Ectodermal cell (in vitro differentiated cells): ENCODE results near the gene PAWR.
"Not testable (repeated sequence)": the region's sequence is repeated elsewhere in the genome, so short reads cannot be mapped to it uniquely, and the experiment has no call there.

Source experiments
- H3K27ac ChIP-seq: 2 replicates; pipeline ENCODE4 v1.7.0; 2013; ENCODE audit warnings: mild to moderate bottlenecking, low read depth, low read length; ENCODE audit not compliant: insufficient read depth, poor library complexity, severe bottlenecking
- H3K27me3 ChIP-seq: 2 replicates; pipeline ENCODE4 v1.7.0; 2013; ENCODE audit warnings: mild to moderate bottlenecking, low read length; ENCODE audit not compliant: insufficient read depth, control insufficient read depth, poor library complexity, severe bottlenecking
- H3K36me3 ChIP-seq: one replicate; pipeline ENCODE4 v1.7.0; 2013; ENCODE audit warnings: low read length; ENCODE audit not compliant: control insufficient read depth, insufficient read depth
- H3K4me1 ChIP-seq: one replicate; pipeline ENCODE4 v1.7.0; 2013; ENCODE audit warnings: low read length; ENCODE audit not compliant: control insufficient read depth, insufficient read depth
- H3K4me3 ChIP-seq: 2 replicates; pipeline ENCODE4 v1.7.0; 2013; ENCODE audit warnings: low read depth, low read length, control low read depth; ENCODE audit not compliant: insufficient read depth
- H3K9me3 ChIP-seq: 2 replicates; pipeline ENCODE4 v1.7.0; 2013; ENCODE audit warnings: mild to moderate bottlenecking, low read length, moderate library complexity; ENCODE audit not compliant: control insufficient read depth
- WGBS, 2 experiments: methylation state at CpG; one replicate each; pipeline ENCODE4 v1.1.7; 2013; ENCODE audit warnings: missing lambda C conversion rate in 2 of 2; 5-methylcytosine and 5-hydroxymethylcytosine counted together

PAWR gene

GRCh38 chr12:79566452-79567174 lies 124.2 kb downstream of the PAWR start:
- Histone ChIP-seq H3K4me1 (no peaks in the 10 kb centered on the region), H3K36me3 (peaks cover 41% of the 10 kb centered on the region), H3K27ac (no peak overlapping the region), H3K27me3 (no peaks in the 10 kb centered on the region), H3K4me3 (no peak overlapping the region), H3K9me3 (peaks cover 3% of the 10 kb centered on the region)
- 94 to 97% methylated on average over 4 of the region's 4 CpGs for WGBS, 2 experiments

- 95 to 98% methylated on average over 29 of the region's 29 CpGs for WGBS, 2 experiments
- not testable (repeated sequence) for H3K27ac ChIP-seq, H3K4me1 ChIP-seq, H3K4me3 ChIP-seq, H3K9me3 ChIP-seq, H3K27me3 ChIP-seq
- peaks cover 43% of the 10 kb centered on the region for H3K36me3 ChIP-seq
These were observed 125.9 kb downstream of the PAWR start for GRCh38 chr12:79564727-79565350.

GRCh38 chr12:79563021-79563740 lies 127.6 kb downstream of the PAWR start:
- H3K27ac ChIP-seq: no peak overlapping the region
- peaks cover 3% of the 10 kb centered on the region for H3K9me3 ChIP-seq
- H3K36me3 ChIP-seq: peaks cover 37% of the 10 kb centered on the region
- peaks cover 1% of the 10 kb centered on the region for H3K4me1 ChIP-seq
- no peak overlapping the region for H3K4me3 ChIP-seq
- H3K27me3 ChIP-seq: no peaks in the 10 kb centered on the region
- 96 to 100% methylated on average over 2 of the region's 3 CpGs for WGBS, 2 experiments

- H3K27me3 ChIP-seq: no peaks in the 10 kb centered on the region
- H3K9me3 ChIP-seq: peaks cover 3% of the 10 kb centered on the region
- no peak overlapping the region for H3K27ac ChIP-seq
- H3K4me1 ChIP-seq: peaks cover 8% of the 10 kb centered on the region
- H3K36me3 ChIP-seq: peaks cover 37% of the 10 kb centered on the region
- no peak overlapping the region for H3K4me3 ChIP-seq
- 97% methylated on average over 35 of the region's 35 CpGs for WGBS, 2 experiments
These were observed 129.2 kb downstream of the PAWR start for GRCh38 chr12:79561401-79562132.

GRCh38 chr12:79560225-79560889 lies 130.4 kb downstream of the PAWR start:
- Histone ChIP-seq H3K9me3 (no peaks in the 10 kb centered on the region), H3K4me1 (peaks cover 8% of the 10 kb centered on the region), H3K4me3 (no peak overlapping the region), H3K36me3 (peaks cover 36% of the 10 kb centered on the region), H3K27me3 (no peaks in the 10 kb centered on the region), H3K27ac (no peak overlapping the region)
- WGBS, 2 experiments: 93 to 94% methylated on average over 6 of the region's 6 CpGs

GRCh38 chr12:79559591-79559990 lies 131.2 kb downstream of the PAWR start:
- WGBS, 2 experiments: 92 to 93% methylated on average over 2 of the region's 2 CpGs
- Histone ChIP-seq H3K4me3 (no peak overlapping the region), H3K9me3 (no peaks in the 10 kb centered on the region), H3K27ac (no peak overlapping the region), H3K27me3 (no peaks in the 10 kb centered on the region), H3K4me1 (peaks cover 8% of the 10 kb centered on the region), H3K36me3 (peaks cover 29% of the 10 kb centered on the region)

- Histone ChIP-seq H3K27ac (no peak overlapping the region), H3K36me3 (peaks cover 29% of the 10 kb centered on the region), H3K4me1 (peaks cover 8% of the 10 kb centered on the region), H3K9me3 (no peaks in the 10 kb centered on the region), H3K27me3 (no peaks in the 10 kb centered on the region), H3K4me3 (no peak overlapping the region)
- WGBS, 2 experiments: 88 to 95% methylated on average over 5 of the region's 5 CpGs
These were observed 131.8 kb downstream of the PAWR start for GRCh38 chr12:79558924-79559469.

- Histone ChIP-seq H3K9me3 (no peaks in the 10 kb centered on the region), H3K4me1 (peaks cover 8% of the 10 kb centered on the region), H3K27me3 (no peaks in the 10 kb centered on the region), H3K4me3 (no peak overlapping the region), H3K36me3 (peaks cover 23% of the 10 kb centered on the region), H3K27ac (no peak overlapping the region)
- 90 to 100% methylated on average over 1 of the region's 1 CpG for WGBS, 2 experiments
These were observed 133.0 kb downstream of the PAWR start for GRCh38 chr12:79557690-79558315.
